Stomach (tissue), 8 donors: ENCODE measurements around the gene MRPS2. TPM values are rescaled to one million over a fixed set of nuclear protein-coding genes. Genes with fewer than 3 reads are reported as not detected.

Experiments used
- polyA plus RNA-seq, 3 donors: library from polyadenylated mRNA; stranded (reverse); fragments of 200-250 nt; gene quantifications; one replicate each; pipeline ENCODE4 v1.2.3, GENCODE V29; 2013
- total RNA-seq, 5 donors: library from RNA; depleted of rRNA; stranded (reverse); fragments of >200 nt; gene quantifications; one replicate each; pipeline versions ENCODE4 v1.1.0 to v1.2.3, GENCODE V29; 2014 to 2016
- donor health status: healthy with polysubstance abuse.
- donor health status: Bipolar disorder and iron deficiency.
- donor health status: healthy.

The MRPS2 gene
- total and polyA plus RNA-seq, 8 donors: 1.8 to 54.7 (median 40.1) TPM

Other genes with a start within 250 kb of the MRPS2 start
- gene PPP1R26, start 20.9 kb upstream of the MRPS2 start, total RNA-seq: 10 to 100 TPM; 11.6 to 22.8 (median 15.4) TPM
- 1 to 10 TPM; 5.3 to 7.4 (median 6.8) TPM for gene PPP1R26, start 20.9 kb upstream of the MRPS2 start, polyA plus RNA-seq
- gene LCN1, start 20.8 kb downstream of the MRPS2 start, total RNA-seq: not detected
- gene LCN1, start 20.8 kb downstream of the MRPS2 start, polyA plus RNA-seq: not detected
- gene OBP2A, start 45.4 kb downstream of the MRPS2 start, total RNA-seq: not detected
- not detected for gene OBP2A, start 45.4 kb downstream of the MRPS2 start, polyA plus RNA-seq
- not detected for gene PAEP, start 61.1 kb downstream of the MRPS2 start, total RNA-seq
- gene PAEP, start 61.1 kb downstream of the MRPS2 start, polyA plus RNA-seq: not detected
- not detected for gene GLT6D1, start 138.9 kb downstream of the MRPS2 start, total RNA-seq
- not detected for gene GLT6D1, start 138.9 kb downstream of the MRPS2 start, polyA plus RNA-seq
- gene LCN9, start 162.6 kb downstream of the MRPS2 start, total RNA-seq: not detected
- gene LCN9, start 162.6 kb downstream of the MRPS2 start, polyA plus RNA-seq: not detected
- not detected for gene SOHLH1, start 198.8 kb downstream of the MRPS2 start, total RNA-seq
- gene SOHLH1, start 198.8 kb downstream of the MRPS2 start, polyA plus RNA-seq: not detected
- gene KCNT1, start 201.5 kb downstream of the MRPS2 start, total RNA-seq: 10 to 100 TPM in 1 of 5 donors, under 1 TPM in 1, not detected in 3; 0.55 to 12.9 TPM
- under 1 TPM in 2 of 3 donors, not detected in 1; 0.10 to 0.19 TPM for gene KCNT1, start 201.5 kb downstream of the MRPS2 start, polyA plus RNA-seq